ENCODE data around the gene TMEM145. TPM values are rescaled to one million over a fixed set of nuclear protein-coding genes. Genes with fewer than 3 reads are reported as not detected.

The TMEM145 gene
- total and polyA plus RNA-seq, 9 of the 15 experiments (the other 6 are each of a cell fraction or from before 2014, with no cell fraction given) = 0.80 to 5.5 (median 1.9) TPM; not detected in 3

DNA sequence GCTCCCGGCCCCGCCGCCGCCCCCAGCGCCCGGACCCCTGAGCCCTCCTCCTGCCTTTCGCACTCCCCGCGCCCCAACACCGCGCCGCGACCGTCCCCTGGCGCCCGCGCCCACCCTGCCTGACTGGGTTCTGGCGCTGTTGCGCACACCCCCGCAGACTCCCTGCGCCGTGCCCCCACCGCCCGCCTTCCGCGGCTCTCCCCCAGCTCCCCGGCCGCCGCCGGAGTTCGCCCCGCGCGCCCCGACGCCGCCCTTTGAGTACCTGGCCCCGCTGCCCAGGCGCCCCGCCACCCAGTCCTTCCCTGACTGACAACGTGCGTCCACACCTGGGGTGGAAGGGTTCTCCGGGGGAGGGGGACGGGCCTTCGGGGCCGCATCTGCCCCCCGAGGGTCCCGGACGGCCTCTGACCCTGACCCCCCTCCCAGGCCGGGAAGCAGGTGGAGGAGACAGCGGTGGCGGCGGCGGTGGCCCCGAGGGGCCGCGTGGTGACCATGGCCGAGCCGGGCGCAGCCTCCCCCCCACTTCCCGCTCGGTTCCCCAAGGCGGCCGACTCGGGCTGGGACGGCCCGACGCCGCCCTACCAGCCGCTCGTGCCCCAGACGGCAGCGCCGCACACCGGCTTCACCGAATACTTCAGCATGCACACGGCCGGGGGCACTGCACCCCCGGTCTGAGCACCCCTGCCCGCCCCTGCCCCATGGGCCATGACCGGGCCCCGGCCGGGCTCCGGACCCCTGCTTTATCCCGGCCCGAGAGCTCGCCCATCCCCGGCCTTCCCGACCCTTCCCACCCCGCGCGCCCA is 10.9 kb downstream of the TMEM145 start (continued):
- TF ChIP-seq, protein P1, sequence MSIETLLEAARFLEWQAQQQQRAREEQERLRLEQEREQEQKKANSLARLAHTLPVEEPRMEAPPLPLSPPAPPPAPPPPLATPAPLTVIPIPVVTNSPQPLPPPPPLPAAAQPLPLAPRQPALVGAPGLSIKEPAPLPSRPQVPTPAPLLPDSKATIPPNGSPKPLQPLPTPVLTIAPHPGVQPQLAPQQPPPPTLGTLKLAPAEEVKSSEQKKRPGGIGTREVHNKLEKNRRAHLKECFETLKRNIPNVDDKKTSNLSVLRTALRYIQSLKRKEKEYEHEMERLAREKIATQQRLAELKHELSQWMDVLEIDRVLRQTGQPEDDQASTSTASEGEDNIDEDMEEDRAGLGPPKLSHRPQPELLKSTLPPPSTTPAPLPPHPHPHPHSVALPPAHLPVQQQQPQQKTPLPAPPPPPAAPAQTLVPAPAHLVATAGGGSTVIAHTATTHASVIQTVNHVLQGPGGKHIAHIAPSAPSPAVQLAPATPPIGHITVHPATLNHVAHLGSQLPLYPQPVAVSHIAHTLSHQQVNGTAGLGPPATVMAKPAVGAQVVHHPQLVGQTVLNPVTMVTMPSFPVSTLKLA (conservative IDR thresholded peaks at IDR 0.05) = no peak
- TF ChIP-seq KAT2B (IDR thresholded peaks at IDR 0.05; ENCODE audit: low read depth, low read length) = no peak
- TF ChIP-seq, protein P2, sequence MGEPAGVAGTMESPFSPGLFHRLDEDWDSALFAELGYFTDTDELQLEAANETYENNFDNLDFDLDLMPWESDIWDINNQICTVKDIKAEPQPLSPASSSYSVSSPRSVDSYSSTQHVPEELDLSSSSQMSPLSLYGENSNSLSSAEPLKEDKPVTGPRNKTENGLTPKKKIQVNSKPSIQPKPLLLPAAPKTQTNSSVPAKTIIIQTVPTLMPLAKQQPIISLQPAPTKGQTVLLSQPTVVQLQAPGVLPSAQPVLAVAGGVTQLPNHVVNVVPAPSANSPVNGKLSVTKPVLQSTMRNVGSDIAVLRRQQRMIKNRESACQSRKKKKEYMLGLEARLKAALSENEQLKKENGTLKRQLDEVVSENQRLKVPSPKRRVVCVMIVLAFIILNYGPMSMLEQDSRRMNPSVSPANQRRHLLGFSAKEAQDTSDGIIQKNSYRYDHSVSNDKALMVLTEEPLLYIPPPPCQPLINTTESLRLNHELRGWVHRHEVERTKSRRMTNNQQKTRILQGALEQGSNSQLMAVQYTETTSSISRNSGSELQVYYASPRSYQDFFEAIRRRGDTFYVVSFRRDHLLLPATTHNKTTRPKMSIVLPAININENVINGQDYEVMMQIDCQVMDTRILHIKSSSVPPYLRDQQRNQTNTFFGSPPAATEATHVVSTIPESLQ (CRISPR knock-in tag; IDR thresholded peaks at IDR 0.05) = no peak

All from K562 (cell line).